ENCODE results near the gene MUC5B. TPM values are rescaled to one million over a fixed set of nuclear protein-coding genes. Genes with fewer than 3 reads are reported as not detected.

The MUC5B gene
- total RNA-seq, 1 donor from 2014 or later = not detected

DNA sequence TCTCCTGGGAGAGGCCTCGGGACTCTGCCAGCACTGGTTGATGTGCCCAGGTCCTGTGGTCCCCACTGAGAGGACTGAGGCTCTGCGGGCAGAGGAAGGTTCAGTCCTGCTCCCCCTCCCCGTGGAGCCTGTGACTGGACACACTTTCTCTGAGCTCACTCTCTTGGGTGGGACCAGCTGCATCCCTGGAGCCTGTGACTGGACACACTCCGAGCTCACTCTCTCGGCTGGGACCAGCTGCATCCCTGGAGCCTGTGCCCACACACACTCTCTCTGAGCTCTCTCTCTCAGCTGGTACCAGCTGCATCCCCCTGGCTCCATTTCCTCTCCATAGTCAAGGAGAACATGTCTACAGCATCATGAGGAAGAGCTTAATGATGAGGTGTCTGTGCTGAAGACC, 47.1 kb downstream of the MUC5B start:
- no peak for DNase-seq (ENCODE audit: low read depth)
- no peak overlapping the region for H2AFZ ChIP-seq (ENCODE audit: low read depth, low read length)
- no peak overlapping the region for H3K27ac Mint-ChIP-seq (ENCODE audit: unreplicated experiment)
- no peaks in the 10 kb centered on the region for H4K20me1 ChIP-seq (ENCODE audit: insufficient read depth, low read length)
- peaks cover 5% of the 10 kb centered on the region for H3K36me3 Mint-ChIP-seq (ENCODE audit: low read depth, unreplicated experiment)
- no peaks in the 10 kb centered on the region for H3K27me3 Mint-ChIP-seq (ENCODE audit: low read depth, unreplicated experiment)
- H3K79me2 ChIP-seq (ENCODE audit: insufficient read depth, low read length) = no peaks in the 10 kb centered on the region
- H3K4me1 ChIP-seq (ENCODE audit: insufficient read depth, low read length) = peaks cover 12% of the 10 kb centered on the region
- no peak for FAIRE-seq
- H3K9ac ChIP-seq (ENCODE audit: low read length) = no peak overlapping the region
- H3K4me3 ChIP-seq (ENCODE audit: insufficient read depth, low read depth, low read length) = no peak overlapping the region
- H3K4me1 Mint-ChIP-seq (ENCODE audit: low read depth, unreplicated experiment) = no peaks in the 10 kb centered on the region
- no peak overlapping the region for H3K27ac ChIP-seq (ENCODE audit: low read depth, low read length)
- peaks cover 5% of the 10 kb centered on the region for H3K9me3 Mint-ChIP-seq (ENCODE audit: unreplicated experiment)
- no peak overlapping the region for H3K4me2 ChIP-seq (ENCODE audit: low read length)
- no peak overlapping the region for H3K4me3 Mint-ChIP-seq (ENCODE audit: unreplicated experiment)
- no peaks in the 10 kb centered on the region for H3K36me3 ChIP-seq (ENCODE audit: insufficient read depth, low read length)
- TF ChIP-seq EZH2 (IDR thresholded peaks at IDR 0.05; ENCODE audit: insufficient read depth, low read length) = no peak
- TF ChIP-seq, protein P1, sequence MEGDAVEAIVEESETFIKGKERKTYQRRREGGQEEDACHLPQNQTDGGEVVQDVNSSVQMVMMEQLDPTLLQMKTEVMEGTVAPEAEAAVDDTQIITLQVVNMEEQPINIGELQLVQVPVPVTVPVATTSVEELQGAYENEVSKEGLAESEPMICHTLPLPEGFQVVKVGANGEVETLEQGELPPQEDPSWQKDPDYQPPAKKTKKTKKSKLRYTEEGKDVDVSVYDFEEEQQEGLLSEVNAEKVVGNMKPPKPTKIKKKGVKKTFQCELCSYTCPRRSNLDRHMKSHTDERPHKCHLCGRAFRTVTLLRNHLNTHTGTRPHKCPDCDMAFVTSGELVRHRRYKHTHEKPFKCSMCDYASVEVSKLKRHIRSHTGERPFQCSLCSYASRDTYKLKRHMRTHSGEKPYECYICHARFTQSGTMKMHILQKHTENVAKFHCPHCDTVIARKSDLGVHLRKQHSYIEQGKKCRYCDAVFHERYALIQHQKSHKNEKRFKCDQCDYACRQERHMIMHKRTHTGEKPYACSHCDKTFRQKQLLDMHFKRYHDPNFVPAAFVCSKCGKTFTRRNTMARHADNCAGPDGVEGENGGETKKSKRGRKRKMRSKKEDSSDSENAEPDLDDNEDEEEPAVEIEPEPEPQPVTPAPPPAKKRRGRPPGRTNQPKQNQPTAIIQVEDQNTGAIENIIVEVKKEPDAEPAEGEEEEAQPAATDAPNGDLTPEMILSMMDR (IDR thresholded peaks at IDR 0.05; ENCODE audit: insufficient read depth, low read depth, low read length) = no peak
- no peaks in the 10 kb centered on the region for H3K9me3 ChIP-seq (ENCODE audit: insufficient read depth, low read depth, low read length)
- no peaks in the 10 kb centered on the region for H3K27me3 ChIP-seq (ENCODE audit: insufficient read depth, low read length)

DNA sequence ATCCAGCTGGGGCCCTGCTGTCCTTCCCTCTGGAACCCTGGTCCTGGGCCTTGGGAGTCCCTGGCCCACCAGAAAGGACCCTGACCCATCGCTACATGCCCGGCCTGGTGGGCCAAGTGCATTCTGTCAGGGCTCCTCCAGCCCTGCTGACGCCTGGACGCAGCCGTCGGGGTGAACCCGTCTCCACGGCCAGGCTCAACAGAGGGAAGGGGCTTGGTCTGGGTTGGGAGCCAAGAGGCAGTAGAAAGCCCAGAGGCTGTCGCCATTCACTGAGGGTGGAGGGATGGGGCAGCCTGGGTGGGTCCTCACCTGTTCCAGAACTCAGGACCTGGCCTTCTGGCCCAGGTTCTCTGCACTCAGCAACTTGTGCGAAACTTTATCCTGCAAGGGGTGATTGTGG, 47.6 kb downstream of the MUC5B start:
- Histone ChIP-seq H3K4me1 (ENCODE audit: insufficient read depth, low read length) (peaks cover 12% of the 10 kb centered on the region), H2AFZ (ENCODE audit: low read depth, low read length) (no peak overlapping the region), H3K79me2 (ENCODE audit: insufficient read depth, low read length) (no peaks in the 10 kb centered on the region), H3K4me3 (ENCODE audit: insufficient read depth, low read depth, low read length) (no peak overlapping the region), H3K27me3 (ENCODE audit: insufficient read depth, low read length) (no peaks in the 10 kb centered on the region), H4K20me1 (ENCODE audit: insufficient read depth, low read length) (no peaks in the 10 kb centered on the region), H3K36me3 (ENCODE audit: insufficient read depth, low read length) (no peaks in the 10 kb centered on the region), H3K4me2 (ENCODE audit: low read length) (no peak overlapping the region), H3K27ac (ENCODE audit: low read depth, low read length) (no peak overlapping the region), H3K9ac (ENCODE audit: low read length) (no peak overlapping the region), H3K9me3 (ENCODE audit: insufficient read depth, low read depth, low read length) (no peaks in the 10 kb centered on the region)
- Mint-ChIP-seq H3K9me3 (ENCODE audit: unreplicated experiment) (peaks cover 5% of the 10 kb centered on the region), H3K4me3 (ENCODE audit: unreplicated experiment) (no peak overlapping the region), H3K4me1 (ENCODE audit: low read depth, unreplicated experiment) (no peaks in the 10 kb centered on the region), H3K27me3 (ENCODE audit: low read depth, unreplicated experiment) (no peaks in the 10 kb centered on the region), H3K27ac (ENCODE audit: unreplicated experiment) (no peak overlapping the region), H3K36me3 (ENCODE audit: low read depth, unreplicated experiment) (peaks cover 6% of the 10 kb centered on the region)
- DNase-seq (ENCODE audit: low read depth) = no peak
- no peak for TF ChIP-seq EZH2 (IDR thresholded peaks at IDR 0.05; ENCODE audit: insufficient read depth, low read length)
- TF ChIP-seq, protein P1 (IDR thresholded peaks at IDR 0.05; ENCODE audit: insufficient read depth, low read depth, low read length) = no peak
- no peak for FAIRE-seq

- peaks cover 12% of the 10 kb centered on the region for H3K4me1 ChIP-seq (ENCODE audit: insufficient read depth, low read length)
- H3K4me2 ChIP-seq (ENCODE audit: low read length) = peak overlapping the region; percentile 1
- H3K79me2 ChIP-seq (ENCODE audit: insufficient read depth, low read length) = no peaks in the 10 kb centered on the region
- Mint-ChIP-seq H3K4me3 (ENCODE audit: unreplicated experiment) (no peak overlapping the region), H3K27ac (ENCODE audit: unreplicated experiment) (no peak overlapping the region), H3K9me3 (ENCODE audit: unreplicated experiment) (peaks cover 4% of the 10 kb centered on the region), H3K4me1 (ENCODE audit: low read depth, unreplicated experiment) (no peaks in the 10 kb centered on the region), H3K36me3 (ENCODE audit: low read depth, unreplicated experiment) (peaks cover 11% of the 10 kb centered on the region), H3K27me3 (ENCODE audit: low read depth, unreplicated experiment) (no peaks in the 10 kb centered on the region)
- H3K9me3 ChIP-seq (ENCODE audit: insufficient read depth, low read depth, low read length) = no peaks in the 10 kb centered on the region
- peak overlapping the region; percentile 2 for H3K9ac ChIP-seq (ENCODE audit: low read length)
- no peak overlapping the region for H2AFZ ChIP-seq (ENCODE audit: low read depth, low read length)
- no peaks in the 10 kb centered on the region for H3K36me3 ChIP-seq (ENCODE audit: insufficient read depth, low read length)
- no peak for TF ChIP-seq EZH2 (IDR thresholded peaks at IDR 0.05; ENCODE audit: insufficient read depth, low read length)
- TF ChIP-seq, protein P1 (IDR thresholded peaks at IDR 0.05; ENCODE audit: insufficient read depth, low read depth, low read length) = no peak
- H4K20me1 ChIP-seq (ENCODE audit: insufficient read depth, low read length) = no peaks in the 10 kb centered on the region
- DNase-seq (ENCODE audit: low read depth) = no peak
- no peak overlapping the region for H3K27ac ChIP-seq (ENCODE audit: low read depth, low read length)
- FAIRE-seq = no peak
- H3K4me3 ChIP-seq (ENCODE audit: insufficient read depth, low read depth, low read length) = no peak overlapping the region
- H3K27me3 ChIP-seq (ENCODE audit: insufficient read depth, low read length) = no peaks in the 10 kb centered on the region
Observed at GRCh38 chr11:1271002-1271401, 48.1 kb downstream of the MUC5B start.

Measured in astrocyte (in vitro differentiated cells and primary cell).